Aorta (tissue), 5 donors: ENCODE measurements around the gene DUSP2. TPM values are rescaled to one million over a fixed set of nuclear protein-coding genes. Genes with fewer than 3 reads are reported as not detected.

Experiments
- ATAC-seq: fragments of 200-7000 bp; cut with Tn5 transposase; one replicate; pipeline ENCODE4 v1.9.1; 2022; ENCODE audit warnings: moderate library complexity; ENCODE audit not compliant: low FRiP score
- DNase-seq, 2 donors: peaks; one replicate each; pipeline ENCODE4 v3.0.0-alpha.2; 2020
- H3K27ac ChIP-seq, 2 donors: one replicate each; pipeline ENCODE4 v1.5.1; 2013; ENCODE audit warnings: low read length in 2 of 2, mild to moderate bottlenecking in 2 of 2, moderate library complexity in 2 of 2, control low read depth in 1 of 2, inconsistent platforms in 1 of 2, low read depth in 1 of 2
- H3K27me3 ChIP-seq, 2 donors: one replicate each; pipeline ENCODE4 v1.6.1; 2013; ENCODE audit warnings: control low read depth in 1 of 2, low read length in 1 of 2, mild to moderate bottlenecking in 1 of 2, moderate library complexity in 1 of 2; ENCODE audit not compliant: insufficient read depth in 2 of 2, control insufficient read depth in 1 of 2
- H3K36me3 ChIP-seq, 2 donors: one replicate each; pipeline ENCODE4 v1.6.1; 2013; ENCODE audit warnings: control low read depth in 1 of 2, low read length in 1 of 2, mild to moderate bottlenecking in 1 of 2; ENCODE audit not compliant: insufficient read depth in 2 of 2, control insufficient read depth in 1 of 2
- H3K4me1 ChIP-seq, 2 donors: one replicate each; pipeline ENCODE4 v1.6.1; 2013; ENCODE audit warnings: low read length in 2 of 2, control low read depth in 1 of 2, mild to moderate bottlenecking in 1 of 2, moderate library complexity in 1 of 2; ENCODE audit not compliant: insufficient read depth in 2 of 2, control insufficient read depth in 1 of 2
- H3K4me3 ChIP-seq, 2 donors: one replicate each; pipeline ENCODE4 v1.5.1; 2013; ENCODE audit warnings: low read length in 2 of 2, control low read depth in 1 of 2, mild to moderate bottlenecking in 1 of 2
- H3K9me3 ChIP-seq: one replicate; pipeline ENCODE4 v1.6.1; 2013; ENCODE audit warnings: mild to moderate bottlenecking, low read length; ENCODE audit not compliant: control insufficient read depth
- WGBS, 2 donors: extraction: QIAGEN DNeasy Blood & Tissue Kit; methylation state at CpG; one replicate each; pipeline ENCODE4 v1.1.7; 2013; 5-methylcytosine and 5-hydroxymethylcytosine counted together
- intact Hi-C, 2 donors: fragments of 100-400 bp; cut with DNase I; formaldehyde crosslinking; loops; one replicate each; pipeline versions ENCODE4 v1.14.2 to v1.15.0; 2022
- polyA plus RNA-seq, 2 donors: library from polyadenylated mRNA; stranded (reverse); fragments of 200-250 nt; gene quantifications; one replicate each; pipeline ENCODE4 v1.2.3, GENCODE V29; 2013
- total RNA-seq, 2 donors: library from RNA; stranded (reverse); fragmentation: NEBNext Ultra II Directional; extraction: Animal tissue kit (Norgen Biotek cat#: 25700); gene quantifications; one replicate each; pipeline ENCODE4 v1.2.1, GENCODE V29; 2021
- donor health status: healthy with polysubstance abuse.
- donor health status: Bipolar disorder and iron deficiency.
- donor health status: DM: no; HTN: no; CAD: no.
- donor health status: DM: no; HTN: no; CAD: no.
- donor health status: DM: yes; HTN: yes; CAD: no.

The DUSP2 gene
- total and polyA plus RNA-seq, 4 donors = 1.2 to 7.5 (median 3.8) TPM

DNA sequence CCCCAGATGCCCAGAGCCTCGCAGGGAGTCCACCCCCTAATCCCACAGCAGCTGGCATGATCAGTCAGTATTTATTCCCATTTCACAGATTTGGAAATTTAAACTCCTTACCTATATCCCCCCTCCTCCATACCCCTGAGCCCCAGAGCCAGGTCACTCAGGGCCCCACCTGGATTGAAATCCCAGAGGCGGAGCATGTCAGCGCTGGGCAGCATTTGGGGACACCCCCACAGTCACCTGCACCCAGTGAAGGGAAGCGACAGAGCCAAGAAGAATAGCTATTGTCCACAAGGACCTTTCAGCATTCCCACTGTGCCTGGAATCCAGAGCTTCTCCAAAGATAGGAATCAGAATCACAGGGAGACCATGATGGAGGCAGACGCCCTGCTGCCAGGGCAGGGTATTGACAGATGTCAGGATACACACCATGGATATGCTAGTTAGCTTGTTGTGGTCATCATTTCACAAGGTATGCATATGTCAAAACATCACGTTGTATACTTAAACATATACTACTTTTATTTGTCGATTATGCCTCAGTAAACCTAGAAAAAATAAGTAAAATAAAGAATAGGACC is 6.0 kb downstream of the DUSP2 start:
- ATAC-seq = no peak
- WGBS, 2 donors = 91 to 94% methylated on average over 7 of the region's 7 CpGs
- no peaks in the 10 kb centered on the region for H3K36me3 ChIP-seq
- peak in 1 of 2 donors; percentile 36 for DNase-seq
- no peaks in the 10 kb centered on the region for H3K27me3 ChIP-seq
- intact Hi-C loops = loop anchor here (2.0 to 10.0 kb wide), 3 partner anchors 33 to 366 kb away; partner anchors contain the start of gene NEURL3 (in 1 of the 2)
- no peak overlapping the region for H3K4me3 ChIP-seq
- no peaks in the 10 kb centered on the region for H3K4me1 ChIP-seq
- no peaks in the 10 kb centered on the region for H3K9me3 ChIP-seq
- H3K27ac ChIP-seq = no peak overlapping the region

DNA sequence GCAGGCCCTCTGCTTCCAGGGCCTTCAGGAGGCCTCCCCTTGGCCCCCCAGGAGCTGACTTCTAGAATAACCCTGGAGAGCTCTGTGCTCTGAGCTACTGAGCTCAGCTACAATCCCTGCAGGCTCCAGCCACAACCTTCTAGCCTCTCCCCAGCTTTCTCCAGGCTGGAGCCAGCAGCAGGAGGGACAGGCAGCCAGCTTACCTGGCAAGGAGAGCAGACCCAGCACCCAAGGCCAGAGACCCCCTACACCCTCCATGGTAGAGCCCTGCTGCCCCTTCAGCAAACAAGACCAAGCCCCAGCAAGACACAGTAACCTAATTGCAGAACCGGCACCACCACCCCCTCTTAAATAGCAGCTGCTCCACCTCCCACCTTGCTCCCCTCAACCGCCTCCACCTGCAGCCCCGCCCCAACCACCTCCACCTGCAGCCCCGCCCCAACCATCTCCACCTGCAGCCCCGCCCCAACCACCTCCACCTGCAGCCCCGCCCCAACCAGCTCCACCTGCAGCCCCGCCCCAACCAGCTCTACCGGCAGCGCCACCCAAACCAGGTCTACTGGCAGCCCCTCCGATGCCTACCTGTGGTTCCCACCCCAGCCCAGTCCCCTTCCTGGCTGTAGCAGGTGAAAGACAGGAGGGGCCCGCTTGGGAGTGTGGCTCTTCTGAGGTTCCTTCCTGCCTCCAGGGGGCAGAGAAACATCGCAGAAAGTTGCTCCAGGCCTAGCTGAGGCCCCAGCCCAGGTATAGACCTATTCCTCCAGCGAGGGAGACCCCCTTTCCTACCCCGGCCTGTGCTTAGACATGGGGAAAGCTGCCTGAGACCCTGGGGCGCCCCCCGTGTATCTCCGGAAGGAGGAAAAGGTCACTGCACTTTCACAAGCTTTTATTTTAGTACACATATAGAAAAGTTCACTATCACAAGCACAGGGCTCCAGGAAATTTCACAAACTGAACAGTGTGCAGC is 6.8 kb downstream of the DUSP2 start, which contains the start of gene ASTL:
Gene ASTL (minus strand): TSS at position 324 of the 967 bp plus-strand sequence. CDS start 66 bp downstream, at position 258.
- DNase-seq (peak in 1 of 2 donors; percentile 52), ATAC-seq (no peak)
- no peaks in the 10 kb centered on the region for H3K27me3 ChIP-seq
- H3K36me3 ChIP-seq = no peaks in the 10 kb centered on the region
- WGBS, 2 donors = 25 to 32% methylated on average over 15 to 17 of the region's 17 CpGs
- no peaks in the 10 kb centered on the region for H3K9me3 ChIP-seq
- intact Hi-C loops = loop anchor here (2.0 to 10.0 kb wide), 3 partner anchors 34 to 366 kb away; partner anchors contain the start of gene NEURL3 (in 1 of the 2)
- no peak within 1 kb of the TSS for H3K27ac ChIP-seq
- H3K4me1 ChIP-seq = no peaks in the 10 kb centered on the region
- no peak within 1 kb of the TSS for H3K4me3 ChIP-seq

DNA sequence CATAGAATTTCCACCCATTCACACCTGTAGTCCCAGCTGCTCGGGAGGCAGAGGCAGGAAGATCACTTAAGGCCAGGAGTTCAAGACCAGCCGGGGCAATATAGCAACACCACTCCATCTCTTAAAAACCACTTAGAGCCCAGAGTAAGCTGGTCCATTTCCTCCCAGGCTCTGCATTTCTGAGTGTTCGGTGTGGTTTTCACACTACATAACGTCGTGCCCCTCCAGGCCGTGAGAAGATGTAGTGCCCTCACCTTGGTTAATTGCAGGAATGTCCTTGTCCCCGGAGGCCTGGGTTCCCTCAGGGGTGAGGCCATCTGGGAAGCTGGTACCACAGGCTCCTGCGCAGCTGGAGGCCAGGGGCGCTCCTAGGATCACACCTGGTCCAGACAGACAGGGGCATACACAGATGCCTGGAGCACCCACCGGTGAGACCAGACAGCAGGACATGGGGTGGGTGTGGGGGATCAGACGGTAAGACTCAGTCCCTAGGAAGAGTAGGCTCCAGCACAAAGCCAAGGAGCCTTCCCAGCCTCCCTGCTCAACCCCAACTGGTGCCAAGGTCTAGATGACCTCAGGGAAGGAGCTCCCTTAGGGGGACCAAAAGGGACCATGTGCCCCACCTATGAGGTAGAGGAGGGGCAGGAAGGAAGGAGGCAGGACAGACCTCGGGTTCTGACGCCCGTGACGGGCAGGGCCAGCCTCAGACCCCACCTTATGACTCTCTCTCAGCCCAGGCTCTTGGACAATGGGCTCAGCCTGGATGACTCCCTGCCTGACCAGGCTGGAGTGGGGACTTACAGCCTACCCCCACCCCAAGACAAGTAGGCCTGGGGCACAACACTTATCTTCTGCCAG is 7.7 kb downstream of the DUSP2 start:
- H3K9me3 ChIP-seq = no peaks in the 10 kb centered on the region
- DNase-seq = peak in 1 of 2 donors; percentile 26
- no peak overlapping the region for H3K27ac ChIP-seq
- no peaks in the 10 kb centered on the region for H3K27me3 ChIP-seq
- H3K4me3 ChIP-seq = no peak overlapping the region
- intact Hi-C loops = loop anchor here (2.0 to 10.0 kb wide), 3 partner anchors 35 to 367 kb away; partner anchors contain the start of gene NEURL3 (in 1 of the 2)
- WGBS, 2 donors = 87 to 92% methylated on average over 15 of the region's 15 CpGs
- no peaks in the 10 kb centered on the region for H3K4me1 ChIP-seq
- H3K36me3 ChIP-seq = no peaks in the 10 kb centered on the region
- no peak for ATAC-seq

DNA sequence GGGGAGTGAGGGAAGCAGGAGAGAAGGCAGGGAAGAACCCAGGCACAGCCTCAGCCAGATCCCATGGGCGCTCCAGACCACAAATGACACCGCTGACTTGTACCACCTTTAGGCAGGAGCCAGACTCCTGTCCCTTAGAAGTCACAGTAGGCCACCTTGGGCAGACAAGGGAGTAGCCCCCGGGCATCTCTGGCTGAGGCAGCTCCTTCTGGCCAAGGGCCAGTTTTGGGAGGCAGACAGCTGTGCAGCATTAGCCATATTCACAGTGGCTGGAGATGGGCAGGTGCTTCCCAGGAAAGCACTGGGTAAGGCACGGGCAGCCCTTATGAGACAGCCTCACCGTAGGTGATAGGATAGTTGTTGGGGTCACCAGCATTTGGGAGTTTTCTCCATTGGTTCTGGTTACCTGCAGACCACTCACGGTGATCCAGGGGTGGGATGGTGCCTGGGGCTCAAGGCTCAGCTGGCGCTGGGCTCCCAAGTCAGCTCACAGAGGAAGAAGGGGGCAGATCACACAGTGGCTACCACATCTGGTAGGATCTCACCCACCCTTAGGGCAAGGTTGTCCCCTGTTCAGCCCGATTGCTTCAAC is 9.0 kb downstream of the DUSP2 start:
- 89 to 90% methylated on average over 8 of the region's 8 CpGs for WGBS, 2 donors
- ATAC-seq = no peak
- intact Hi-C loops = loop anchor here (5.0 to 10.0 kb wide), 2 partner anchors 36 to 369 kb away; partner anchors contain the start of gene NEURL3 (in 1 of the 2)
- Histone ChIP-seq H3K4me1 (no peaks in the 10 kb centered on the region), H3K27me3 (no peaks in the 10 kb centered on the region), H3K9me3 (no peaks in the 10 kb centered on the region), H3K27ac (no peak overlapping the region), H3K36me3 (no peaks in the 10 kb centered on the region), H3K4me3 (no peak overlapping the region)
- no peak for DNase-seq

DNA sequence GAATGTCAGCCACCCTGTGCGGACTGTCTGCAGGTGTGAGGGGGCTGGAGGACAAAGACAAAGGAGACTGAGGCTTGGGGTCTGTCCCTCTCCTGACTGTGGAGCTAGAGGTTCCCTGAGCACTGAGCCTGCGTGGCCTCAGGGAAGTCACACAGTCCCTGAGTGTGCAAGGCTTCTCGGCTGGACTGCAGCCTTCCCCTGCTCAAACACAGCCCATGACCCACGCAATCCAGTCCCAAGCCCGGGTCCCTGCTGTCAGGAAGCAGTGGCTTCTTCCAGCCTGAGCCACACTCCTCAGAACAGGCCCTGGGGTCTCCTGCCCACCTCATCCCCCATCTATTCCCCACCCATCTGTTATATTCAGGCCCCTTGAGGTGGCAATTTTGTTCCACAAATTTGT is 9.6 kb downstream of the DUSP2 start:
- Histone ChIP-seq H3K9me3 (no peaks in the 10 kb centered on the region), H3K36me3 (no peaks in the 10 kb centered on the region), H3K27ac (no peak overlapping the region), H3K4me3 (no peak overlapping the region), H3K27me3 (no peaks in the 10 kb centered on the region), H3K4me1 (no peaks in the 10 kb centered on the region)
- DNase-seq (no peak), ATAC-seq (no peak)
- intact Hi-C loops = loop anchor here (5.0 to 10.0 kb wide), 2 partner anchors 37 to 369 kb away; partner anchors contain the start of gene NEURL3 (in 1 of the 2)
- WGBS, 2 donors = 86 to 89% methylated on average over 5 of the region's 5 CpGs

DNA sequence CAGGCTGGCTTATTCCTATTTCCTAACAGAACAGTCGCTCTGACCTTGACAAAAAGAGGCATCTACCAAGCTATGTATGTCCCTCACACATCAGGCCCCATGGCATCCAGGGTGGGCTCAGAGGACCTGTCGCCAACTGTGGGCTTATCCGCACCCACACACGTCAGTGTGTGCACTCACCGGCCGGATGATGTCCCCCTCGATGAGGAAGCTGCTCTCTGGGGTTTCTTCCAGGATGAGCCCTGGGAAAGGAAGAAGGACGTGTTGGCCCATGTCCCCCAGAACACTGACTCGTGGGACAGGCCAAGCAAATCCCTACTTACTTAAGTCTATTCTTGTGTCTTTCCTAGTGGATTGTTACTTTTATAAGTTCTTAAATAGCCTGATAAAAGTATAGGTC is 10.1 kb downstream of the DUSP2 start:
- Histone ChIP-seq H3K4me1 (no peaks in the 10 kb centered on the region), H3K4me3 (no peak overlapping the region), H3K27ac (no peak overlapping the region), H3K27me3 (no peaks in the 10 kb centered on the region), H3K36me3 (no peaks in the 10 kb centered on the region), H3K9me3 (no peaks in the 10 kb centered on the region)
- ATAC-seq = no peak
- no peak for DNase-seq
- intact Hi-C loops = loop anchor here (5.0 to 10.0 kb wide), 2 partner anchors 37 to 370 kb away; partner anchors contain the start of gene NEURL3 (in 1 of the 2)
- 90 to 91% methylated on average over 9 of the region's 9 CpGs for WGBS, 2 donors

DNA sequence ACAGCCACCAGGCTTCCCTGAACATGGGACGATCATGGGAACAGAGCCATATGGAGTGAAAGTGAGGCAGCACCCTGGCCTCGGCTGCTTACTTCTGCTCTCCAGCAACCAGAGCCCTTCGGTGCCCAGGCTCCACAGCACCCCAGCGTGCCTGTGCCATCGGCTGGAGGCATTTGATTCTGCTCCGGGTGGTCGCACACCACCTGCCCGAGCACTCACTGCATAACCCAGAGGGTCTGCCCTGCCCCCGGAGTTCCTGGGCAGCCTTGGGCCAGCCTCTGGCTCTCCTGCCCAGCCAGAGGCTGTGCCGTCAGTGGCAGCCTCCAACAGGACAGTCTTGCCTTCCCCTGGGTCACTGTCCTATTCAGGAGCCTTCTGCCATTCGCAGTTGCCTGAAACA is 10.8 kb downstream of the DUSP2 start:
- intact Hi-C loops = loop anchor here in 1 of 2 donors (10.0 kb wide), 1 partner anchor 370 kb away; the partner anchor contains the start of gene NEURL3
- Histone ChIP-seq H3K9me3 (no peaks in the 10 kb centered on the region), H3K36me3 (no peaks in the 10 kb centered on the region), H3K4me1 (no peaks in the 10 kb centered on the region), H3K27ac (no peak overlapping the region), H3K4me3 (no peak overlapping the region), H3K27me3 (no peaks in the 10 kb centered on the region)
- 91% methylated on average over 11 of the region's 11 CpGs for WGBS, 2 donors
- ATAC-seq (no peak), DNase-seq (no peak)
